GM19193 (cell line): Measurements from ENCODE around the gene ARHGAP19.

ENCODE experiments used
- POLR2A ChIP-seq: IDR thresholded peaks from 4 replicates; pipeline ENCODE4 v1.6.1; 2011; ENCODE audit not compliant: insufficient read depth, insufficient read length; ENCODE audit errors: extremely low read depth

The ARHGAP19 gene

DNA sequence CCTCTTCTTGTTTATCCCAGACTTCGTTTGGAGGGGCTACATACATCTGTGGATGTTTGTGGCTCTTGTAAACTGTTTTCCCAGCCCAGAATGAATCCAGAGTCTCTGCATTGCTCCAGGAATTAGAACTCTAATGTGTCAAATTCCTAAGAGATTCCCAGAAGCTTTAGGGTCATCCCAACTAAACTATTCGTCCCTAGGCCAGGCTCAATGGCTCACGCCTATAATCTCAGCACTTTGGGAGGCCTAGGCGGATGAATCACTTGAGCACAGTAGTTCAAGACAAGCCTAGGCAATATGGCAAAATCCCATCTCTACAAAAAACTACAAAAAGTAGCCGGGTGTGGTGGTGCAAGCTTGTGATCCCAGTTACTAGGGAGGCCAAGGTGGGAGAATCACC lies 28.5 kb downstream of the ARHGAP19 start:
- no peak for TF ChIP-seq POLR2A

DNA sequence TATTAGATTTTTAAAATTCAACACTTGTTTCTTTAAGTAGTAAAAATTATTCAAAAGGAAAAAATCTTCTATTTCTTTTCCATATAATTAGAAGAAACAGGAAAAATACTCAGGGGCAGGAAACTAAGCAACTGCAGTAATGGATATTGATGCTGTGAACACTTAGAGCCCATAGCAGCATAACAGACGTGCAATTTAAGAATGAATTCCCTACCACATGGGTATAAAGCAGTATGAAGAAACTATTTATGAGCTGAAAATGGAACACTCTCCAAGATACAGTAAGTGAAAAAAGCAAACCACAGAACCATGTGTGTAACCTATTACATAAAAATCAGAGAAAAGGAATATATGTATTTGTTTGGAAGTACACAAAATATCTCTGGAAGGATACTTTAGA lies 30.8 kb downstream of the ARHGAP19 start:
- TF ChIP-seq POLR2A = no peak

DNA sequence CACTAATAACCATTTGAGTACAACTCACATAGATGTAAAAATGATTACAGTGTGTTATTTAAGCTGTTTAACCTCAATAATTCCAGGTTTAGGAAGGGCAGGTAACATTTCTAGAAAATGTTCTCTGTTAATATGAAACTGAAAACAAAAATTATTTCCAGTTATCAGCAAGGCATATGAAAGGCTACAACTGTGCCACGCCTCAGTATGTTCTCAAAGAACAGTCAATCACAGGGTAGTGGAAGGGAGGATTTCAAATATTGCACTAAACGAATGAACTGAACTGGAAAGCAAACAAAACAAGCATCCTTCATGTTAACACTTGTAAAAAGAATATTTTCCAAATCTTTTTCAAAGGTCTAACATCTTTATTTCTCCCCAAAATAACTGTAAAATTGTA lies 31.3 kb downstream of the ARHGAP19 start:
- TF ChIP-seq POLR2A = no peak

DNA sequence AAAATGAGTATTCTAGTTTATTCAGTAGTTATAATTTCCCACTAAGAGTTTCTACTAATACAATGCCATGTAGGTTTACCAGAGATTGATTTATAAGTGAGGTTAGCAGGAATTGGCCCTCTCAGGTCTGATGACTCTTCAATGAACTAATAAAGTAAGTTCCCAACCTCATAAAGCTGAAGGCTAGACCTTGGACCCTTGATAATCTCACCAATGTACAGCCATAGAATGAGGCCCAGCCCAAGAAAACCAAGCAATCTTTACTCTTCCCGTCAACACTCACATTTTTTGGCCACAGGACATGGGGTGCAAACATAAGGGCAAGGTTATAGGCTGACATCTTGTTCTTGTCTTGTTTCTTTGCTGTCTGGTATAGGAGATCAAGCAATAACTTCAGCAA lies 33.3 kb downstream of the ARHGAP19 start:
- no peak for TF ChIP-seq POLR2A

DNA sequence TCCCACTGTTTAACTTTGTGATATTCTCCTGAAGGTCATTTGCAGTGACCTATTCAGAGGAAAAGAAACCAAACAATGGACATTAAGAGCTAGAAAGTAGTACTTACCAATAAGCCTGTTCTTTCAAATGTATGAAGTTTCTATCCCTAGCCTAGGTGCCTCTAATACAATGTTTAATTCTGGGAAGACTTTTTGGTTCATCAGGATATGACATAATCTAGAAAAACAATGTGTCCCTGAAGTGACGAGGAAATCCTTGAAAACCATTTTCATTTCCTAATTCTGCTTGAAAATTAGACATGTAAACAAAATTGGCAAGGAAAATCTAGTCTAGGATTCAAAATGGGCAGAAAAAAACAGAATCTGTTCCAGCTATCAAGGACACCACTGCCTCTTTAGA lies 36.1 kb downstream of the ARHGAP19 start:
- TF ChIP-seq POLR2A = no peak

GRCh38 chr10:97255512-97256293 lies 36.7 kb downstream of the ARHGAP19 start:
- TF ChIP-seq POLR2A = no peak

DNA sequence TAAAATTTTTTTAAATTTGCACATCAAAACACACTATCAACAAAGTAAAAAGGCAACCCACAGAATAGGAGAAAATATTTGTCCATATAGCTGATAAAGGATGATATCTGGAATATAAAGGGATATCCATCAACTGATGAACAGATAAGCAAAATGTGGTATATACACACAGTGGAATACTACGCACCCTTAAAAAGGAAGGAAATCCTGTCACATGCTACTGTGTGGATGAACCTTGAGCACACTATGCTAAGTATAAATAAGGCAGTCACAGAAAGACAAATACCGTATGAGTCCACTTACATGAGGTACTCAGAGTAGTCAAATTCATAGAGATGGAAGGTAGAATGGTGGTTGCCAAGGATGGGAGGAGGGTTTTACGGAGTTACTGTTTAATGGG lies 37.7 kb downstream of the ARHGAP19 start:
- TF ChIP-seq POLR2A = no peak

- TF ChIP-seq POLR2A = no peak
Observed at GRCh38 chr10:97250952-97251351, 41.5 kb downstream of the ARHGAP19 start.

- TF ChIP-seq POLR2A = no peak
Observed at GRCh38 chr10:97243836-97244235, 48.6 kb downstream of the ARHGAP19 start.

DNA sequence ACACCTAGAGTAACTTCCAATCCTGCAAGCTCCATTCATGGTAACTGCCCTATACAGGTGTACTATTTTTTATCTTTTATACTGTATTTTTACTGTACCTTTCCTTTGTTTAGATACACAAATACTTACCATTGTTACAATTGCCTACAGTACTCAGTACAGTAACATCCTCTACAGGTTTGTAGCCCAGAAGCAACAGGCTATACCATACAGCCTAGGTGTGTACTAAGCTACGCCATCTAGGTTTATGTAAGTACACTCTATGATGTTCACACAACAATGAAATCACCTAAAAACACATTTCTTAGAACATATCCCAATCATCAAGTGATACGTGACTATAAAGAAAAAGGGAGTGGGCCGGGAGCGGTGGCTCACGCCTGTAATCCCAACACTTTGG lies 53.6 kb downstream of the ARHGAP19 start:
- TF ChIP-seq POLR2A = no peak

DNA sequence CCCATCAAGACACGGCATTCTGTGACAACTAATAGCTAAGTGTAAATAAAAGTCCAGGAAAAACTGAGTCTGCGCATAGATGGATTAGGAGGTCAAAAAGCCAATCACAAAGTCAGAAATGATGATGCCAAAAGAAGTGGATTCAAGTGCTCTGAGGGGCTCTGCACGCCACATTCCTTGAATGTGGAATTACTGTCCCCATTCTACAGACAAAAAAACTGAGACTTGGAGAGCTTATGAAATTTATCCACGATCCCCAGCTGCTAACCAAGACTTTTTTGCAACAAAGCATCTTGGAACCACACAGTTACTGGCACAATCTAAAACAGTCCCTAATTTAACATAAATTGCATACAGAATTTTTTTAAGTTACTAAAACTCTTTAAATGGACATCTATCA lies 57.1 kb downstream of the ARHGAP19 start:
- no peak for TF ChIP-seq POLR2A

GRCh38 chr10:97234400-97234799 lies 58.0 kb downstream of the ARHGAP19 start:
- no peak for TF ChIP-seq POLR2A

- no peak for TF ChIP-seq POLR2A
Observed at GRCh38 chr10:97230146-97230545, 62.3 kb downstream of the ARHGAP19 start.

DNA sequence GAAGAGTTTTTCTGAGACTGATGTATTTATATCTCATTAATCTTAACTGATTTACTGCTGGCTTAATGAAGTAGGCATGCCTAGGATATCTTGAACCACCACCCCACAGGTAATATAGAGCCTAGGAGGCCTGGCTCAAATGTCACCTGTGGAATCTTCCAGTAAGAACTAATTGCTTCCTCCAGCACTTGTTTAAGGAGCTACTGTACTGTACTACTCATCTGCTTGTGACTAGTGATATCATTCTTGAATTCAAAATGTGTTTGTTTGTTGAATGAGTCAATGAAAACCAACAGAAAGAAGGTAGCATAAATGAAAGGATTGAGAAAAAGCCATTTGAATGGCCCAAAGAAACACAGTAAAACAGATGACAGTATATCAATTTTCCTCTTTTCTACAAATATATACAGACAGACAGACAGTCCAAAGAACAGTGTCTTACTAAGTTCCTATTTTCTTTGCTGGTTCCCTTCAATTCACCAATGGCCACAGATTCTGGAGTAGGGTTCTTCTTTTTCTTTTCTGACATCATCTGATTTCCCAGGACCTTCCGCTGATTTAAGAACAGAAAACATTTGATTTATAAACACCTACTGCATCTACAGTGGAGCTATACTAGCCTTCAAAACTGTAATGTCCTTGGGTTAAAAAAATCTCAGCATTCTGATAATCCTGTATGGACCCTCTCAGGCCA lies 63.0 kb downstream of the ARHGAP19 start:
- no peak for TF ChIP-seq POLR2A

GRCh38 chr10:97228775-97229157 lies 63.7 kb downstream of the ARHGAP19 start:
- TF ChIP-seq POLR2A = no peak

DNA sequence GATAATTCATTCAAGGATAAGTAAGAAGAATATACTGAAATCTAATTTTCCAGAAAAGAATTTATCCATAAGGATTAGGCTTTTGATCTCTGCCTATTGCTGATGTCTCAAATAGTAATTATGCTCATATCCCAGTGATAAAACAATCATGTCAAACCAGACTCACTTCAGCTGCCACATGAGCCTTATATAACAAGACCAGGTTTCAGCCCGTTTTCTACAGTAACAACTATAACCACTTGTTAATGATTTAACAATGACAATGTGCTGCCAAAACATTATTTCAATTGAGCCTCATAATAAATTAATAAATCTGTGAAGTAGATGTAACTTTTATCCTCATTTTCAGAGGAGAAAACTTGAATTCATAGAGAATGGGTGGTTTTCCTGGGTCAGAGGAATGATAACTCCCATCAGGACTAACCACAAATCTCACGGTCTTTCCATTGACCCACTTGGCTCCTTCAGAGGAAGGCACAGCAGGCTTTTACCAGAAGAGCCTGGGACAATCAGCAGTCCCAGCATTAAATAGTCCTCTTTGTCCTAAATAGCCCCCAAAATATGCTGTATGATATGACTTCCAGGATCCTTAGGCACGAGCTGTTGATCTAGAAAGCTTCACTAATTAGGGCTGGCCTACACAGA lies 64.2 kb downstream of the ARHGAP19 start:
- TF ChIP-seq POLR2A = no peak

DNA sequence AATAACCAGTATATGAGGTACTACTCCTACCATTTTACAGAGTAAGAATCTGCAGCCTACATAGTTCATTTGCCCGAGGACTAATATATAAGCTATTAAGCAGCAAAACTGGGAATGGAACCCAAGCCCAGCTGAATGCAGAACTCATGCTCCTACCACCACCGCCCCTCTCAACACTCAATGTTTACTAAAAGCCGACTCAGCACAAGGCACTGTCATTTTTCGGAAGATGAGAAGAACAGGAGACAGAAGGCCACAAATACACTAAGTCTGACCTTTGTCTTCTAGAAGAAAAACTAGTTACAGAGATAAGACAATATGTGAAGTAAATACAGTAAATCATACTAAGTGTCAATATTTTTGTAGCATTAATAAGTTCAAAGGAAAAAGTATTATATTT lies 66.0 kb downstream of the ARHGAP19 start:
- no peak for TF ChIP-seq POLR2A
